ENCODE data around the gene BCAS4. TPM values are rescaled to one million over a fixed set of nuclear protein-coding genes. Genes with fewer than 3 reads are reported as not detected.
"Not testable (repeated sequence)": the region's sequence is repeated elsewhere in the genome, so short reads cannot be mapped to it uniquely, and the experiment has no call there.

BCAS4 gene
- total RNA-seq, 4 donors from 2014 or later, result 0.18 to 2.3 (median 0.54) TPM

GRCh38 chr20:50774515-50774914, 20.3 kb upstream of the BCAS4 start:
- intact Hi-C loops (cut with DNase I), result no loop called here
- DNase-seq, result no peak
- Histone ChIP-seq H3K27ac (no peak overlapping the region), H3K36me3 (no peaks in the 10 kb centered on the region), H3K4me1 (no peaks in the 10 kb centered on the region), H3K27me3 (no peaks in the 10 kb centered on the region), H3K4me3 (no peak overlapping the region), H3K9me3 (no peaks in the 10 kb centered on the region)
- WGBS, 2 donors, result 81 to 87% methylated on average over 3 of the region's 3 CpGs
- TF ChIP-seq POLR2A (IDR thresholded peaks at IDR 0.05), result no peak
- TF ChIP-seq CTCF (IDR thresholded peaks at IDR 0.05), result no peak

- no peak for DNase-seq
- no peak overlapping the region for H3K4me3 ChIP-seq
- WGBS, 2 donors, result 67 to 73% methylated on average over 8 of the region's 8 CpGs
- intact Hi-C loops (cut with DNase I), result no loop called here
- H3K36me3 ChIP-seq, result no peaks in the 10 kb centered on the region
- TF ChIP-seq CTCF (IDR thresholded peaks at IDR 0.05) (no peak), POLR2A (IDR thresholded peaks at IDR 0.05) (no peak)
- no peaks in the 10 kb centered on the region for H3K9me3 ChIP-seq
- no peaks in the 10 kb centered on the region for H3K4me1 ChIP-seq
- H3K27ac ChIP-seq, result no peak overlapping the region
- peaks cover 0 to 6% (median 0%) of the 10 kb centered on the region in 4 donors for H3K27me3 ChIP-seq
Measured at GRCh38 chr20:50776122-50776817, 18.6 kb upstream of the BCAS4 start.

GRCh38 chr20:50777373-50777772, 17.5 kb upstream of the BCAS4 start:
- no peaks in the 10 kb centered on the region for H3K4me1 ChIP-seq
- H3K27ac ChIP-seq, result no peak overlapping the region
- no peak overlapping the region for H3K4me3 ChIP-seq
- no peak for DNase-seq
- H3K27me3 ChIP-seq, result peaks cover 0 to 6% (median 0%) of the 10 kb centered on the region in 4 donors
- no peaks in the 10 kb centered on the region for H3K36me3 ChIP-seq
- TF ChIP-seq POLR2A (IDR thresholded peaks at IDR 0.05) (no peak), CTCF (IDR thresholded peaks at IDR 0.05) (no peak)
- no peaks in the 10 kb centered on the region for H3K9me3 ChIP-seq
- WGBS, 2 donors, result 61 to 62% methylated on average over 2 of the region's 2 CpGs
- intact Hi-C loops (cut with DNase I), result no loop called here

GRCh38 chr20:50778994-50779393, 15.9 kb upstream of the BCAS4 start:
- DNase-seq; intact Hi-C loops (cut with DNase I); H3K9me3 ChIP-seq; H3K4me1 ChIP-seq; H3K4me3 ChIP-seq; H3K36me3 ChIP-seq; H3K27me3 ChIP-seq; H3K27ac ChIP-seq: not testable (repeated sequence)
- 87 to 90% methylated on average over 5 to 8 of the region's 8 CpGs for WGBS, 2 donors

- no peak overlapping the region for H3K27ac ChIP-seq
- peaks cover 0 to 6% (median 0%) of the 10 kb centered on the region in 4 donors for H3K27me3 ChIP-seq
- H3K9me3 ChIP-seq, result no peaks in the 10 kb centered on the region
- 92% methylated on average over 2 of the region's 2 CpGs for WGBS, 2 donors
- H3K36me3 ChIP-seq, result no peaks in the 10 kb centered on the region
- DNase-seq, result no peak
- H3K4me3 ChIP-seq, result no peak overlapping the region
- intact Hi-C loops (cut with DNase I), result no loop called here
- TF ChIP-seq POLR2A (IDR thresholded peaks at IDR 0.05) (no peak), CTCF (IDR thresholded peaks at IDR 0.05) (no peak)
- H3K4me1 ChIP-seq, result peaks cover 0 to 3% (median 0%) of the 10 kb centered on the region in 3 donors
Measured at GRCh38 chr20:50783390-50783789, 11.5 kb upstream of the BCAS4 start.

Data from esophagus squamous epithelium (tissue), 5 donors.